Measurements from ENCODE around the gene INPP5D. TPM values are rescaled to one million over a fixed set of nuclear protein-coding genes. Genes with fewer than 3 reads are reported as not detected.

INPP5D gene
- total RNA-seq, 1 donor from 2014 or later, result 0.28 TPM

DNA sequence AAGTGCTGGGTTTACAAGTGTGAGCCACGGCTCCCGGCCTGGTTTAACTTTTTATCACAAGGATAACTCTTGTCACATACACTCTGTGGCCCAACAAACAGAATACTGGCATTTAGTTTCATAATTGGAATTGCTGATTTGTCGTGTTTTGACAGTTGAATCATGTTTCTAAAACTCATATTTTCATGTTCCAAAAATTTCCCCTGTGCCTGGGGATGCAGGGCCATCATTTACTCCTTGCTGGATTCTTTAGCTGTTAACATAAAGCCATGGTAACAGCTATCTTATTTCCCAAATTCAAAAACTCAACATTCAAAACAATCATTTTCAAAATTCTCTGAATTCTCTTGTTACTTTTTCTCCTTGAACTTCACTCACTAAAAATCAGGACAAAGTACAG, 174.9 kb downstream of the INPP5D start:
- no peak for DNase-seq (ENCODE audit: low read depth, low spot score)
- no peak for TF ChIP-seq CTCF (conservative IDR thresholded peaks at IDR 0.05)
- Mint-ChIP-seq H3K36me3 (ENCODE audit: low read depth) (no peaks in the 10 kb centered on the region), H3K27ac (ENCODE audit: unreplicated experiment) (no peak overlapping the region), H3K4me3 (no peak overlapping the region), H3K27me3 (ENCODE audit: low read depth) (no peaks in the 10 kb centered on the region), H3K4me1 (no peaks in the 10 kb centered on the region), H3K9me3 (no peaks in the 10 kb centered on the region)

DNA sequence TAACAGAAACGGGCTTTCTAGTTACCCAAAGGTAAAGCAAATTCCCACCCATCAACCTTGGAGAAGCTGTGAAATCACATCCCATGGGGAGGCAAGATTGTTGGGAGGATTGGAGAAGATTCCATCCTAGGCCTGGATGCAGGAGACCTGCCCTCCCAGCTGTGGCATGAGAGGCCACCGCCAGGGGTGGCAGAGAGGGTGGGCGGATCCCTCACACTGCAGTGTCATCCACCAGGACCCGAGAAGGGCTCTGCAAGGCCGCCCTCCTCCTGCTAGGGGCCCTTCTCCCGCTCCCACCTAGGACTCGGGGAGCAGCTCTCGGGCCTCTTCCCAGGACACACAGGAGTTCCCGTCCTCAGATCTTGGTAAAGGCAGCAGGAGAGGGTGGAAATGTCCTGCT, 175.8 kb downstream of the INPP5D start:
- no peak for TF ChIP-seq CTCF (conservative IDR thresholded peaks at IDR 0.05)
- no peak overlapping the region for H3K4me3 Mint-ChIP-seq
- no peaks in the 10 kb centered on the region for H3K36me3 Mint-ChIP-seq (ENCODE audit: low read depth)
- H3K27me3 Mint-ChIP-seq (ENCODE audit: low read depth), result no peaks in the 10 kb centered on the region
- no peaks in the 10 kb centered on the region for H3K4me1 Mint-ChIP-seq
- H3K27ac Mint-ChIP-seq (ENCODE audit: unreplicated experiment), result no peak overlapping the region
- DNase-seq (ENCODE audit: low read depth, low spot score), result no peak
- H3K9me3 Mint-ChIP-seq, result no peaks in the 10 kb centered on the region

DNA sequence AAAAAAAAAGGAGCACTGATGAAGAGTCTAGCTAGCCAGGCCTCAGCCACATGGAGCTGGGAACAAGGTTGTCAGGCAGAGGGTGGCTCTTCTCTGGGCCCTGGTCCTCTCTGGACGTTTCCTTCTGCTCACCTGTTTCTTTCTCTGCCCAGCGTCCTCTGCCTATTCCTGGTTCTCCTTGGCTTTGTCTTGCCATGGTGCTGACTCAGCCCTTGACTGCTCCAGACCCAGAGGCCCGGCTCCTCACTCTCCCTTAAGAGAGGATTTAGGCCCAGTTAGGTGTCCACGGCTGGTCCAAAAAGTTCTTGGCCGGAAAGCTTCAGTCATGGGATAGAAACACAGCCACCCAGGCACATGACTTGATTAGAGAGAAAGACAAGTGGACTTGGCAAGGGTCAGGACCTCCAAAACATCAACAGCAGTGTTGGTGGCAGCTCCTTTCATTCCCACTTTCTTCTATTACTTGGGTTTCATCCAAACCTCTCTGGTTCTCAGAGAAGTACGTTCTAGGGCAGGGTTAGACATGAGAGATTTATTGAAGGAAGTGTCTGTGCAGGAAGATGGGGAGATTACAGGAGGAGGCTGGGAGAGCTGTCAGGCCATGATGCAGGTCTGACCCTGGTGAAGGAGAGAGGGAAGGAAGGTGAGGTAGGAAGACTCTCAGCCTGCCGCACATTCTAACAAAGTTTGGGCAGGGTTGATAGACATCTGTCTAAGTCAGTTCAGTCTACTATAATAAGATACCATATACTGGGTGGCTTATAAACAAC, 176.9 kb downstream of the INPP5D start:
- H3K36me3 Mint-ChIP-seq (ENCODE audit: low read depth), result no peaks in the 10 kb centered on the region

DNA sequence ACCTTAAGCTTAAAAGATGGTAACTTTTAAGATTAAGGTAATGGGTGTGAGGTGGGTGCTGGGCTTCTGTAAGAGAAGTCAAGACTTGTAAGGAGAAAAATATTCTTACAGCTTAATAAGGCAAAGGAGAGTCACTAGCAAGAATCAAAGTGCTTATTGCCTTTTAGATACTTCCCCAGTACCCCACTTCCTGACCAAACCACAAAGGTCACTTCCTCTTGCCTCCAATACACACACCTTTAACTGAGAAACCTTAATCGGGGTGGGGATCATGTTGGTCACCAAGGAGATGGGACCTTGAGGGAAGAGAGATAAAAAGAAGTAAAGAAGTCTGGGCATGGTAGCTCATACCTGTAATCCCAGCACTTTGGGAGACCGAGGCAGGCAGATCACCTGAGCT, 180.8 kb downstream of the INPP5D start:
- TF ChIP-seq CTCF (conservative IDR thresholded peaks at IDR 0.05), result no peak
- DNase-seq (ENCODE audit: low read depth, low spot score), result no peak
- Mint-ChIP-seq H3K4me1 (no peaks in the 10 kb centered on the region), H3K36me3 (ENCODE audit: low read depth) (no peaks in the 10 kb centered on the region), H3K4me3 (no peak overlapping the region), H3K27me3 (ENCODE audit: low read depth) (no peaks in the 10 kb centered on the region), H3K27ac (ENCODE audit: unreplicated experiment) (no peak overlapping the region), H3K9me3 (no peaks in the 10 kb centered on the region)

More for the DNA sequence above, 176.9 kb downstream of the INPP5D start:
- H3K4me1 Mint-ChIP-seq, result no peaks in the 10 kb centered on the region
- no peaks in the 10 kb centered on the region for H3K9me3 Mint-ChIP-seq
- no peak for DNase-seq (ENCODE audit: low read depth, low spot score)
- no peak for TF ChIP-seq CTCF (conservative IDR thresholded peaks at IDR 0.05)
- no peak overlapping the region for H3K4me3 Mint-ChIP-seq
- H3K27ac Mint-ChIP-seq (ENCODE audit: unreplicated experiment), result no peak overlapping the region
- H3K27me3 Mint-ChIP-seq (ENCODE audit: low read depth), result no peaks in the 10 kb centered on the region

DNA sequence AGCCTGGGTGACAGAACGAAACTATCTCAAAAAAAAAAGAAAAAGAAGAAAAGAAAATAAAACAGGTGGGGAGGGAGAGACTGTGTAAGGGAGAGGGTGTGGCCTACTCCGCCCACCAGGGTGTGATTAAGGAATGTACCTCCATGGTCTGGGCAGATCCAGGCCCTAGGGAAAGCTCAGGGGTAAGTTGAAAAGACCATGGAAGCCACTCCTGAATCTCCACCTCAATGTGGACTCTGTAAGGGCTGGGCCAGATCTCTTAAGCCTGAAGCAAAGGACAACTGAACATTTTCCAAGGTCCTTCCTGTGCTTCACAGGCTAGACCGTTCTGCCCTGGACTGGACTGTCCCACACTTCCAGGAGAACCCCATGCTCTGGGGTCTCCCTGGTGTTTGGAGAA, 181.7 kb downstream of the INPP5D start:
- Mint-ChIP-seq H3K36me3 (ENCODE audit: low read depth) (no peaks in the 10 kb centered on the region), H3K27me3 (ENCODE audit: low read depth) (no peaks in the 10 kb centered on the region), H3K9me3 (no peaks in the 10 kb centered on the region), H3K4me3 (no peak overlapping the region), H3K4me1 (no peaks in the 10 kb centered on the region), H3K27ac (ENCODE audit: unreplicated experiment) (no peak overlapping the region)
- no peak for TF ChIP-seq CTCF (conservative IDR thresholded peaks at IDR 0.05)
- no peak for DNase-seq (ENCODE audit: low read depth, low spot score)

Data from neural crest cell (in vitro differentiated cells).